NCI-H1930 (cell line): ENCODE data around the gene CRYBA2.

Experiments used
- DNase-seq, 2 experiments: peaks; one replicate each; lab custom pipeline; 2025; lab: John Stamatoyannopoulos, UW

CRYBA2 gene

DNA sequence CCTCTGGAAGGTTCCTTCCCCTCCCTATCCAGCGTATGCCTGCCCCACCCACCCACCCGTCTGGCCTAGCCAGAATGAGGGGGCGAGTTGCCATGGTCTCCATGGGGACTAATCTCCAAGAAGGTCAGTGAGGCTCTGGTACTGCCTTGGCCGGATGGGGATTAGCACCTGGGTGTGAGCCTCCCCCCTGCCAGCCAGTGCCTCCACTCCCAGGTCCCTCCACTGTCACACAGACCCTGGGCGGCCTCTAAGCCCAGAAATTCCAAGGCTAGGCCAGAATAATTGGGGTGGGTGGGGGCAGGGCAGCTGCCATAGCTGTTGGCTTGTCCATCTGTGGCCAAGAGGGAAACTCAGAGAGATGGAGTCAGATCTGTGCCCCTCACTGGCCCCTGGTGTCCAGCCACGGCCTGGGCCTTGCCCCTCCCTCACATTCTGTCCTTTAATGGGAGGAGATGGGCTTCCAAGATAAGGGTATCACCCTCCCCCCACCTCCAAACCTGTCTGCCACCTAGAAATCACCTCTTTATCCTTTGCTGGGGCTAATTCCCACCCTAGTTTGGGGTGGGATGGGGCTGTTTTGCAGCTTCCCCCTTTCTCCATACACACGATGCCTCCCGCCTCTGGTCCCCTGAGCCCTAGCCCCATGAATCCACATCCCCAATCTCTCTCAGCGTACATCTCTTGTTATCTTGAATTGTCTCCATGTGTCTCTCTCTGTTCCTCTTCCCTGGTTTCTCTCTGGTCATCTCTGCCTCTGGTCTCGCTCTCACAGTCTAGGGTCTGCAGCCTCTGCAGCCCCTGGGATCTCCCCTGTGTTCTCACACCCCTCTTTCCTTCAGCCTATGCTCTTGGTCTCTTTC is 6.0 kb upstream of the CRYBA2 start:
- DNase-seq, result no peak

DNA sequence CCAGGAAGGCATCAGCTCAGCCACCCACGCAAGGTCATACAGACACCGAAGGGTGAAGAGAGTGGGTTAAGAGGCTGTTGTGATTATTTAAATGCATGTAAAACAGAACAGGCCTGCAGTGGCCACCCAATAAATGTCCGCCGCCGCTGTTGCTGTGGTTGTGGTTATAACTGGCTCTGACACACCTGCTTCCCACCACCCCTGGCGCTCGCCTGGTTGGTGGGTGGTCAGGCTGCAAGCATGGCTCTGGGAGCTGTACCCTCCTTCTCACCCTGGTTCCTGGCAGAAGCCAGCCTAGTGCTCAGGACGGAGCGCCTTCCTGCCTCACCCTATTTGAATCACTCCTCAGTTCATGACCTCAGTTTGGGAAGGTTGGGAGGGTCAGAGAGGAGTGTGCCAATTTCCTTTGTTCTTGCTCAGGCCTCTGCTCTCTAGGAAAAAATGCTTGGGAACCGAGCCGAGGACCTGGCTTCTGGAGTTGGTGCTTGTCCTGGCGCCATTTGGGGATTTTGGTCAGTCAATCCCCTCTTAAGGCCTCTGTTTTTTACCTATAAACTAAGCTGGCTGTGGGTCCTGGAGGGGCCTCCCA is 5.3 kb upstream of the CRYBA2 start:
- DNase-seq, result no peak

DNA sequence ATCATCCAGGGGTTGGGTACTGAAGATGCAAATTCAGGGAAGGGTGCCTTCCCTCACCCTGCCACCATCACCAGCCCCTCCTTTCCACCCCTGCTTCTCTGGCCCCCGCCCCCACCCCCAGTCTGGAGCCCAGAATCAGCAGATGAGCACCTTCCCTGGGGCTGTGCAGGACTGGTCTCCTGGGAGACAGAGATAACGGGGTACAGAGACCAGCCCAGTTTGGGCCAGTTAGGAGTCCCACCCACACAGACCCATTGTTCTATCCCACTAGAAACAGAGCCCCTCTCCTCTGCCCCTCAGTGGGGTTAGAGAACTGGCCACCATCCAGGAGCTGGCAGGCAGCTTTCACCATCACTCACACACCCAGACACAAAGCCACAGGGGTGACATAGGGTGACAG is 4.5 kb upstream of the CRYBA2 start:
- no peak for DNase-seq

DNA sequence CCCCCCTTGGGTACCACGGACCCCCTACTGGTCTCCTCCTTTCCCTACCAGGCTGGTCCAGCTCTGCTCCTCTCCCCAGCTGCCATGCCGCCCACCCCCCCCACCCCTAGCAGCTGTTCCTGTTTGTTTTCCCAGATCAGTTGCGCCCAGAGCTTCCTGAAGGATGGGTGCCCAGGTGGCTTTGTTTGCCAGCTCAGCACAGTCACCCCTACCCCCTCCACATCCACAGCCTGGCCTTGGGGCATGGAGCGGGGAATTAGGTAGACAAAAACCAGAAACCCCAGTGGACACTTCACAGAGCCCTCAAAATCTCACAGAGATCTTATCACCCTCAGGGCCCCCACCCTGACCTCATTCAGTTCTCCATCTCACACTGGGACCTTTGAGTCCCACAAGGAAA is 3.7 kb upstream of the CRYBA2 start:
- no peak for DNase-seq

DNA sequence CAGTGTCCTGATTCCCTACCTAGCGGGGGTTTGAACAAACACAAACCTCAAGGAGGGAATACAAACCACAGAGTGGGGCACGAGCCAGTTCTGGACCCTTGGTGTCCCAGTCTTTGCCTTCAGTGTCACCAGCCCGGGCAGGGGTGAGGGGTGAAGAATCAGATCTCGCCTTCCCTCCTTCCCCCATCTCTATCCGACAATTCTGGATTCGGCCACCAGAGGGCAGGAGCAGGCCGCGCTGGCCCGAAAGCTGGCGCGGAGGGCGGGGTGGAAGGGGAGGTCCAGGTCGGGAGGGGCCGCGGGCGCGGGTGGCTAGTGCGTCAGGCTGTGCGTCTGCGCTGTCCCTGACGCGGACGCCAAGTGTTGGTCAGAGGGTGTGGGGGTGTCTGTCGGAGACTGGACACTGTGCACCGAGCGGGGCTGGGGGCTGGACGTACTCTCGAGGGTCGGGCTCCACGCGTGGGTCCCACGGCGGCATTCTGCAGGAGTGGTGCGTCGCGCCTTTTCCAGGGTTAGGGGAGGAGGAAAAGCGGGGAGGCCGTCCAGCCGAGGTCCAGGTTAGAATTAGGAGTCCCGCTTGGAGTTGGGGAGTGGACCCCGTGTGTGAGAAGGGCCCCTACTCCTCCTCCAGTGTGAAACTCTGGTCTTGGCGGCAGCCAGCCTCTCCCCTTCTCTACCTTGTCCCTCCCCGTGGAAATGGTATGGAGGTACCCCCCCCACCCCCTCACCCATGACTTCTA is 2.9 kb upstream of the CRYBA2 start:
- DNase-seq, result peak; percentile 86 to 87

DNA sequence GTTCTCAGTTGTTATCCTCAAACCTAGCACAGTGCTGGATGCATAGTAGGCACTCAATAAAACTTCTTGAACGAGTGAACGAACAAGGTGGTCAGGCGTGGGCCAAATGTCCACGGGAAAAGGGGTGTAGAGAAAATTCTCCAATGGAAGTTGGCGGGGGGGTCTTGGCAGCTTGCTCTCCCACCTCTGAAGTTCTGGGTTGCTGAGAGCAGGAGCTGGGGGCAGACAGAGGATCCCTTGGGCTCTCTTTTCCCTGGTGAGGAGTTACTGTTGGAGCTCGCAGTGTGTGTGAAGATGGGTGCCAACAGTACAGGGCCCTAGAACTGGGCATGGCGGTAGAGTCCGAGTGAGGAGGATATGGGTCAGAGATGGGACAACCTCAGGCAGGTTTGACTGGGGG is 2.3 kb upstream of the CRYBA2 start:
- DNase-seq, result no peak

DNA sequence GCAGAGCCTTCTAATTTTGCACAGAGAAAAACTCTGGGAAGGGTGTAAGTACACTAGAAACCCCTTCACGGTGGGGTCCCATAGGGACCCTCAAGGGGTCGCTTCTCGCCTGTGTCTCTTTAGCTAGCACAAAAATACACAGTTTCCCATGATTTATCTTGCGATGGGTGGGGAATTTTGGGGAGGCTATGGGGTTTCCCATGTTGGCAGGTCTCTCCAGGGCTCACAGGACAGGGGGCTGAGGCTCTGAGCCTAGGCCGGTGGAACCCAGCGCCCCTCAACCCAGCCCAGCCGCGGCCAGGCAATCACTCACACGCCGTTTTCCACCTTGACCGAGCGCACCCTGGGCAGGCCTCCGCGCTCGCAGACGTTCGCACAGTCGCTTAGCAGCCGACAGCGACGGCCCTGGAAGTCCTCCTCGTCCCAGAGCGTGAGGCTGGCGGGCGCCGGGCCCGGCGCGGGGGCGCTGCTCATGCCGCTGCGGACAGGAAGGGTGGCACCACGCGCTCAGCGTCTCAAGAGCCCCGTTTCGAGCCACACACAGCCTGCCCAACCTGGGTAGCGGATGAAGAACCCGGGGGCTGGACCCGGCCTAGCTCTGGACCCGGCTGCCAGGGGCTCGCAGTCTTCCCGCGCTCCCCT is 398 bp downstream of the CRYBA2 start:
- no peak for DNase-seq

DNA sequence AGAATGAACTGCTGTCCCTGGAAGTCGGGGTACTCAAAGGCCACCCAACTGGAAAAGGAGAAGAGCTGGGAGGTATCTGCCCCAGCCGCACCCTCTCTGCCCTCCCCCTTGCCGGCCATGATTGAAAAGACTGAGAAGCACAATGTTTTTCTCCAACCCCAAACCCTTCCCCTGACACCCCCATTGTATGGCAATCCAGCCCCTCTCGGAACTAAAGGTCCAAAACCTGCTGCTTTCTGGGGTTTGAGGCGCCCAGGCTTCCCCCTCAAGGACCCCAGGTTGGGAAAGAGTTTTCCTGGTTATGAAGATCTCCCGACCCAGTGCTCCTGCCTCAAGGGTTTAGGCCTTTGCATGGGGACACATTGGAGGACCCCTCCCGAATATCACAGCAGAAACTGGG is 1.0 kb downstream of the CRYBA2 start:
- DNase-seq, result no peak

DNA sequence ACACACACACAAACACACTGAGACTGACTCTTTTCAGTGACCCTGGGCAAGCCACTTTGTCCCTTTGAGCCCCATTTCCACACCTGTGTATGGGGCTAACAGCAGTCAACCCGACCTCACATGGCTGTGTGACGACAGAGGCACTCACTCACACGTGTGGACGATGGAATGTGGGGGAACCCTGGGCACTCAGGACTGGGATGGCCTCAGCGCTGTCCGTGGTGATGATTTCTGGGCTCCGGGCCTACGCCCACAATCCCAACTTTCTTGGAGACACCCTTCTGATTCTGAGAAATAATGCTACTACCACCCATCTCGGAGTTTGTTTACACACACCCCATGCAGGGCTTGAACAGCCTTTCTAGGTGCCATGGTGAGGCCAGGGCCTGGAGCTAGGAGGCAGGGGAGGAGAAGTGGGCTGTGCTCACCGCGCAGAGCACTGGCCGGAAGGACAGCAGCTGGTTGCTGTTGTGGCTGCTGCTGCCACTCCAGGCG is 1.5 kb downstream of the CRYBA2 start:
- no peak for DNase-seq

DNA sequence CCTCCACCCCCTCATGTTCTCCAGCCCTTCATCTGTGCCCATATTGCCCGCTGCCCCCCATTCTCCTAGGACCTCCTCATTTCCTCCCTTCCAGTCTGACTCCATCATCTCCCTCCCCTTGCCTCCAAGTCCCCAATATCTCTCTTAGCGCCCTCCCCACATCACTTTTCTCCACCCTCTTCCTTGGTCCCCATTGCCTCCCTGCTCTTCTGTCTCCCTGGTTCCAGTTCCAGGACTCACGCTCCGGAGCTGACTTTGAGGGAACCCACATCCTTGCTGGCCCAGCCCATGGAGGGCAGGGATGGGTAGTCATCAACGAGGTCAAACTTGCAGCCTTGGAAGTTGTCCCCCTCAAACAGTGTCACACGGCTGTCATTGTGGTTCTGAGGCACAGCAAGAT is 2.6 kb downstream of the CRYBA2 start:
- DNase-seq, result no peak

DNA sequence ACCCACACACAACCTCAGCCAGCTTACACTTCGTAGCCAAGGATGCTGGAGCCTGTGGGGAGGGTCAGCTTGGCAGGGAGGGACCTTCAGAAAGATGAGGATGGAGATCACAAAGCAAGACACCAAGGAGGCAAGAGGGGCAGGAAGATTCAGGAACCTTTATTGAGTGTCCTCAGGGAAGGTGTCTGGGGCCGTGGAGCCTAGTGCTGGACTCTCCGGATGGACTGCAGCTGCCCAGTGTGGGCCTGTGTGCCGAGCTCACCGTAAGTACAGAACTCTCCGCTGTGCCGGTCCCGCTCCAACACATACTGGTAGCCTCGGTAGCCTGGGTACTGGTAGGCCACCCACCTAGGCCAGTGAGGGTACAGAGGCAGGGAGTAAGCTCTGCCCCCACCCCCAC is 3.2 kb downstream of the CRYBA2 start:
- no peak for DNase-seq

DNA sequence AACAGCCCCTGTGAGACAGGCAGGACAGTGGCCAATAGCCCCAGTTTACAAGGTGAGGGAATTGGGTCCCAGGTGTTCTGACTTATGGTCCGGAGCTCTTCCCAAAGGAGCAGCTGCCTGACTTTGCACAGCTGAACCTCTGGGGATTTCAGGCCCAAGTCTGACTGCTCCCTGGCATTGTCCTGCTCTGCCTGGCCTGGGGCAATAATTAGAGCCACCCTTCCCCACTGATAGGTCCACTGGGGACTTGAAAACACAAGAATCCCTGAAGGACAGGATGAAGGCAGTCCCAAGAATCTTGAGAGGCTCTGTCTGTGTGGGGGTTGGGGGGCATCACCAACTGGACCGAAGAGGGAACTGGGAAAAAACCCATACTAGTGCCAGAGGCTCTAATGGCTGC is 4.6 kb downstream of the CRYBA2 start:
- no peak for DNase-seq

DNA sequence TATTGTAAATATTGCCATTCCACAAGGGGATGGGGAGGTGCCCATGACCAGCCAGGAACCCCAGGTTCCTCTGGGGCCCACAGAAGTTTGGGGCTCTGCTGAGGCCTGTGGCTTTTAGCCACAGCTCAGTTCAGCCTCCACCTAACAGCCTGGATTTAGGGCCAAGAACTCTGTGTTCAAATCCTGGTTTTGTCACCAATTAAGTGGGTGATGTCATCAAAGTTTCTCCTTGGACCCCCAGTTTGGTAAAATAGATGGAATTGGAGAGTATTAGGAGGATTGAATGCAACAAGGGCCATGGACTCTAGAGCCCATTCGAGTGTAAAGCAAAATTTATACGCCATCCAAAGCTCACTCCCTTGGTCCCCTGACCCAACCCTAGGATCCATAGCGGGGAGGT is 5.1 kb downstream of the CRYBA2 start:
- DNase-seq, result no peak

DNA sequence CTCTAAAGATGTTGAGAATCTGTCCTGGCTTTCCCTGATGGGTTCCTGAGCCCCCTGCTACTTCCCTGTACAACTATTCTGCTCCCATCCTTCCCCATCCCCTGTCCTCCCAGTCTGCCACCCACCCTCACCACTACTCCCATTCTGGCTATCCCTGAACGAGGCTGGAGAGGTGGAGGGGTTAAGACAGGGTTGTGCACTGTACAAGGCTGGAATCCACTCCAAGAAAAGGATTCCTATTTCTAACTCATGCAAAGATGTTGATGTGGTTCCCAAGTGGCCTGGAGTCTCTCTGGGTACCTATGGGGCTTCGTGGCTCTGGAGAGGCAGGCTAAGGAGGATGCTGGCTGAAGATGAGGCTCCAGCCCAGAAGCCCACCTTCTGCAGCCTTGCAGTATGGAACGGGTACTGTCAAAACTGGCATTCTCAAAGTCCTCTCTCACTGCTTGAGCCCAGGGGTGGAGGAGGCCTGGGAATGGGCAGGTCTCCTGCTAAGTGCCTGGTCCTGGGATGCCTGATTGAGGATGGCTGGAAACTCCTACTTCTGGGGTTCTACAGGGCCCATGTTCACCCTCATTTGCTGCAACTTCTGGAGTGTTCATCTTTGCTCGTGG is 7.0 kb downstream of the CRYBA2 start:
- no peak for DNase-seq

DNA sequence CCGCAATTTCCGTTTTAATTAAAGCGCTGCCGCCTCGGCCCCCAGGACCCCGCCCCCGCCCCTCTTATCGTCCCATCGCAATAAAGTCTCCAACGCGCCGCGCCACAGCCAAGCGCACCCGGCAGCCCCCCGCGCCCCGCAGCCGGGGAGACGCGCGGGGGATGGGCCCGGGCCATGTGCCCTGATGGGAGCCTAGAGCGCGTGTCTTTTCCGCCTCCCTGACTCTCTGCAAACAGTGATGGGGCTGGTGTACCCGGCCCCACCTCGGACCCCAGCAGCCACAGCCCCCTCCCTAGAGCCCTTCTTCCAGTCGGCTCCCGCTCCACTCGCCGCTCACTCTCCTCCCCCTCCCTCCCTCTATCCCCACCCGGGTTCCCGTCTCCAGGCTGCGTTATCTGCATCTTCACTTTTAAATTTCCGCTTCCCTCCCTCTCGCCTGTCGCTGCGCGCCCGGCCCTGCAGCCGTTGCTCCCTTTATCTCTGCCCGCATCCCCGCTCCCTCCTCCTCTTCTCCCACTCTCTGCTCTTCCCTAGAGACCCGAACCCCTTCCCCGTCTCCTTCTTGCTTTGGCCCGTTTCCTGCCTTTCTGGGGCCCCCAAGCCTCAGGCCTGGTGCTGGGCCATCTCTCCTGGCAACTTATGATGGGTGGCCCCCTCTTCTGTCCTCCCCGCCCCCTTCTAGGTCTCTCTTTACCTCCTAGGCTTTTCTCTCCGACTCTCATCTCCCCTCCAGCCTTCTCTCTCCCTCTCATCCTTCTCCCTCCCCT is 7.7 kb downstream of the CRYBA2 start:
- DNase-seq, result no peak

DNA sequence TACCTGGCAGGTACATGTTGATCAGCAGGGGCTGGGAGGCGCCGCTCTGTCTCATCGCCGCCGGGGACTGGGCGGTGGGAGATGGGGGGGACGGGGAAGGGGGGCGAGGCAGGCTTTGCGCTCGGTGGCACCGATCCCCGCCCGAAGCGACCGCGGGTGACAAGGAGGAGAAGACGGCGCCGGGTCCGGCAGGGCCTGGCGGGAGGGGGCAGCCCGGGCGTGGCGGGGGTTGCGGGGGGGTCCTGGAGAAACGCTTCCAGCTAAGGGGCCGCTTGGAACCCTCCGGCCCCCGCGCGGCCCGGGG is 8.2 kb downstream of the CRYBA2 start, which contains the start of gene FEV:
TSS of gene FEV (minus strand) at position 164 of the 304 bp plus-strand sequence. CDS start at position 55, 109 bp downstream.
- DNase-seq, result no peak

DNA sequence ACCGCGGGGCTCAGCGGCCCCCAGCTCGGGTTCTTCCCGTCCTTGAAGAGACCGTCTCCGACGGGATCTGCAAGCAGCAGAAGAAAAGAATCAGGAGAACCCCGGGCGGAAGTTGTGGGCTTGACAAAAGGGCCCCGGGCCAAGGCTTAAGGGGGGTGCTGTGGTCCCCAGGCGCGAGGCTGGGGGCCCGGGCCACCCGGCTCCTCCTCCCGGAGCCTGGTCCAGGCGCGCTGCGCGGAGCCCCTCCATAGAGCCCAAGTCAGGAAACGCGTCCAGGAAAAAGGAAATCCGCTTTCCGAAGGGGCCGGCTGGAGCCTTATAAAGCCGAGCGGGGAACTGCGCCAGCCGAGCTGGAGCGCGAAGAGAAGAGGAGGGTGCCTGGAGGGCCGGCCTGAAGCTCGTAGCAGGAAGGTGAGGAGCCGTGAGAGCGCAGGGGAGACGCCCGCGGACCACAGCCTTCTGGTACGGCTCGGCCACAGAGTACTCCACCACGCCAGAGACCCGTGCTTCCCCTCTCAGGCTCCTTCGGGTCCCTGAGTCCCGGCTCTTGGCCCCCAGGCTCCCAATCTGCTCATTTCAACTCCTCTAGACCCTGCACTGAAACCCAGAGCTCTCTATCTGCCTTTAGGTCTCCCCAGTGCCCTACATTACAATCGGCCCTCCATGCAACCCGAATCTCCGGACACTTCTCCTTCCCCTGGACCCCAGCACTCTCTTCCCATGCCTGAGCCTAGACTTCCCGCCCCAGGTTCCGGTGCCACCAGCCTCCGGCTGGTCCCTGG is 8.8 kb downstream of the CRYBA2 start:
- DNase-seq, result no peak

DNA sequence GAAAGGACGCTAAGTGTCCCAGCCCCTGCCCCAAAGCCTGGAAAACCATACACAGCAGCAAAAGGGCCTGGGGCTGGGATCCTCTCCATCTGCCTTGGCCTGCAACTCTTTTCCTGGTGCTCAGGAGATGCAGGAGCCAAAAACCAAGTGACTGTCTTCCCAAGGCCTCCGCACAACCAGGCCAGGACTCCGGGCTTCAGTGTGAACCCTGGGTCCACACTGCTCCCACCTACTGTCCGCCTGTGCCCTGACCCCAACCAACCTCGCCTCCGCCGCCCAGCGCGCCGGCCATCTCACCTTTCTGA is 9.3 kb downstream of the CRYBA2 start:
- no peak for DNase-seq

DNA sequence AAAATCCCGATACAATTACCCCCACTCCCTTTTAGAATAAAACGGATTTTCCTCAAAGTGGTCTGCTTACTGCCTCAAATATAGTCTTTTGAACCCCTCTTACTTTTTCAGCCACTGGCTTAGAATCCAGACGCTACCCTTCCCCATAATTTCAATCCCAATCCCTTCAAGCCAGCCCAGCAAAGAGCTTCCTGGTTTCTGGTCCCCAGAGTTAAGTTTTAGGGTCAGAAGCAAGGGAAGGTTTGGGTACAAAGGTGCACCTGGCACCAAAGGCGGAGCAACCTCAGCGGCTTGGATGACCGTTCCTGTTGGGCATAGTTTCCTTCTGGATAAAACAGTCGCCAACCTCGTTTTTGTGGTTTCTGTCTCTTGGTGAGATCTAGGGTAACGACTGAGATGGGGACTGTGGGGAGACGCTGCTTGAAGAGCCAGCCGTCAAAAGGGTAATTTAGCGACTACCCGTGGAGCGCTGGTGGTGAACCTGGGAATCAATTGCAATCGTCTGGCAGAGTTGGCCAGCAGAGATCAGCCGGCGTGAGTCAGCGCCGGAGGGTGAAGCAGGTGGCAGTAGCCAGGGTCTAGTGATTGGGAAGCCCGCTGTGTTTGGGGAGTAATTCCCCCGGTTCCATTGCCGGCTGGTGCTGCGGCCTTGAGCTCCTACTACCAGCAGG is 9.8 kb downstream of the CRYBA2 start:
- DNase-seq, result no peak

DNA sequence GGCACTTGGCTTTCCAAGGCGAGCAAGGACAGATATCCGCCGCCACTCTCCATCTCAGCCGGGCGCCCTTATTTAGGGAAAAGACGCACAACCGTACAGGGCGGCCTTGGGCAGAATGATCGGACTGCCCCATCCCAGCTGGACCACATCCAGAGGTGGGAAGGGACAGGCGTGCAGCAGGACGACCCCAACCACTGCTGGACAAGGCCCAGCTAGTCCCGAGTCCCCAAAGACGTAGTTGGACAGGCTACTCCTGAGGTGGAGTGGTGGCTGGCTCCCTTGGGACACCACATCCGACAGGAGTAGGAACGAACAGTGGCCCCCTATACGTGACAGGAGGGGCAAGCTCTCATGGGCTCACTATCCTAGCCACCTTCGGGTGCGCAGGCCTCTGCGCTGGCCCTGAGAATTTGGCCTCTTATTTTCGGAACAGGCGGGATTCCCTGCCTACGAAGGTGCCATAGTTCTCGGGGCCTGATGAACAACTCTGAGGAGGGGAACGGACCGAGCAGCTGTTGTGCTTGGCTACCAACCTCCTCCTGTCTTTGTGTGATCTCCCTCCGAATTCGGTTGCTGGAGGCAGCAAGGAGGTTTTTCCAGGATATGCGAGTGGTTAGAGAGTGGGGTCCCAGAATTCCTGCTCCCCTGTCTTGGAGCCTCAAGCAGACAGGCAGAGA is 10.5 kb downstream of the CRYBA2 start:
- no peak for DNase-seq
